ENCODE results near the gene WDR90. TPM values are rescaled to one million over a fixed set of nuclear protein-coding genes. Genes with fewer than 3 reads are reported as not detected.

The WDR90 gene
- polyA plus RNA-seq, 1 donor (not counting 4 experiments of a cell fraction or from before 2014, with no cell fraction given) = 5.9 TPM

GRCh38 chr16:620700-621525 lies 28.3 kb upstream of the WDR90 start:
- FAIRE-seq = no peak
- H3K27me3 ChIP-seq (ENCODE audit: control insufficient read depth, extremely low read depth, insufficient read depth, low read length) = peaks cover 21% of the 10 kb centered on the region
- TF ChIP-seq CTCF (optimal IDR thresholded peaks at IDR 0.05 in 1 of 3, IDR thresholded peaks at IDR 0.05 in 1 of 3, conservative IDR thresholded peaks at IDR 0.05 in 1 of 3; ENCODE audit: extremely low read depth in 1 of 3, insufficient read depth in 2 of 3, low read length in 3 of 3) (no peak), EZH2 (IDR thresholded peaks at IDR 0.05; ENCODE audit: low read length) (no peak)

GRCh38 chr16:621526-622105 lies 27.5 kb upstream of the WDR90 start:
- no peak for TF ChIP-seq EZH2 (IDR thresholded peaks at IDR 0.05; ENCODE audit: low read length)
- Histone ChIP-seq H3K36me3 (ENCODE audit: control insufficient read depth in 2 of 2, extremely low read depth in 1 of 2, insufficient read depth in 2 of 2, low read length in 2 of 2) (peaks cover 2 to 3% of the 10 kb centered on the region in 2 experiments), H3K4me3 (ENCODE audit: control insufficient read depth in 2 of 3, extremely low read depth in 1 of 3, insufficient read depth in 2 of 3, low read depth in 1 of 3, low read length in 3 of 3) (peak overlapping the region in 1 of 3 experiments; percentile 59), H3K9me1 (ENCODE audit: control insufficient read depth, extremely low read depth, insufficient read depth, low read length) (no peaks in the 10 kb centered on the region), H4K20me1 (ENCODE audit: control insufficient read depth, extremely low read depth, insufficient read depth, low read length) (peaks cover 11% of the 10 kb centered on the region), H3K27ac (ENCODE audit: control insufficient read depth, insufficient read depth, low read length) (peak overlapping the region; percentile 26), H2AFZ (ENCODE audit: control insufficient read depth, low read length) (no peak overlapping the region), H3K4me1 (ENCODE audit: control insufficient read depth, extremely low read depth, insufficient read depth, low read length) (peaks cover 25% of the 10 kb centered on the region), H3K9me3 (ENCODE audit: control insufficient read depth, low read depth, low read length) (no peaks in the 10 kb centered on the region), H3K79me2 (ENCODE audit: control insufficient read depth, insufficient read depth, low read length) (no peaks in the 10 kb centered on the region), H3K27me3 (ENCODE audit: control insufficient read depth, extremely low read depth, insufficient read depth, low read length) (peaks cover 21% of the 10 kb centered on the region), H3K4me2 (ENCODE audit: control insufficient read depth, extremely low read depth, insufficient read depth, low read depth, low read length) (peak overlapping the region; percentile 84), H3K9ac (ENCODE audit: control insufficient read depth, extremely low read depth, insufficient read depth, low read length) (peak overlapping the region; percentile 22)
- dilution Hi-C loops (cut with MboI; ENCODE audit: extremely low pct_ligation_motif_present, low sequenced_read_pairs) = no loop called here
- DNase-seq (ENCODE audit: low read depth, low spot score) = no peak
- FAIRE-seq = no peak

More at GRCh38 chr16:620700-621525, 28.3 kb upstream of the WDR90 start:
- H3K36me3 ChIP-seq (ENCODE audit: control insufficient read depth in 2 of 2, extremely low read depth in 1 of 2, insufficient read depth in 2 of 2, low read length in 2 of 2) = peaks cover 0 to 1% of the 10 kb centered on the region in 2 experiments
- H3K79me2 ChIP-seq (ENCODE audit: control insufficient read depth, insufficient read depth, low read length) = no peaks in the 10 kb centered on the region
- no peaks in the 10 kb centered on the region for H3K9me1 ChIP-seq (ENCODE audit: control insufficient read depth, extremely low read depth, insufficient read depth, low read length)
- H3K4me1 ChIP-seq (ENCODE audit: control insufficient read depth, extremely low read depth, insufficient read depth, low read length) = peaks cover 20% of the 10 kb centered on the region
- dilution Hi-C loops (cut with MboI; ENCODE audit: extremely low pct_ligation_motif_present, low sequenced_read_pairs) = no loop called here
- no peak overlapping the region for H2AFZ ChIP-seq (ENCODE audit: control insufficient read depth, low read length)
- H4K20me1 ChIP-seq (ENCODE audit: control insufficient read depth, extremely low read depth, insufficient read depth, low read length) = peaks cover 11% of the 10 kb centered on the region
- no peak overlapping the region for H3K4me3 ChIP-seq (ENCODE audit: control insufficient read depth in 2 of 3, extremely low read depth in 1 of 3, insufficient read depth in 2 of 3, low read depth in 1 of 3, low read length in 3 of 3)
- no peak for DNase-seq (ENCODE audit: low read depth, low spot score)
- no peak overlapping the region for H3K4me2 ChIP-seq (ENCODE audit: control insufficient read depth, extremely low read depth, insufficient read depth, low read depth, low read length)
- H3K9ac ChIP-seq (ENCODE audit: control insufficient read depth, extremely low read depth, insufficient read depth, low read length) = no peak overlapping the region
- H3K27ac ChIP-seq (ENCODE audit: control insufficient read depth, insufficient read depth, low read length) = no peak overlapping the region
- H3K9me3 ChIP-seq (ENCODE audit: control insufficient read depth, low read depth, low read length) = no peaks in the 10 kb centered on the region

Data from keratinocyte (primary cell).